NB4 (cell line): ENCODE measurements around the gene ATP11A.

Source experiments
- CTCF ChIP-seq: IDR thresholded peaks from one replicate; pipeline ENCODE4 v1.5.1; 2012; ENCODE audit warnings: low read depth, low read length
- MAX ChIP-seq: IDR thresholded peaks from 2 replicates; pipeline ENCODE4 v1.6.1; 2011; ENCODE audit warnings: low read depth, low read length
- MYC ChIP-seq: IDR thresholded peaks from 2 replicates; pipeline ENCODE4 v1.6.1; 2011; ENCODE audit warnings: low read depth, low read length
- POLR2A ChIP-seq: IDR thresholded peaks from 2 replicates; pipeline ENCODE4 v1.6.1; 2011; ENCODE audit warnings: mild to moderate bottlenecking; ENCODE audit not compliant: insufficient read length; ENCODE audit errors: extremely low read depth

GRCh38 chr13:112782429-112783010, 92.7 kb downstream of the ATP11A start:
- no peak for TF ChIP-seq CTCF
- TF ChIP-seq POLR2A, result no peak
- TF ChIP-seq MAX, result no peak
- TF ChIP-seq MYC, result no peak
